Heart left ventricle (tissue), 13 donors: ENCODE measurements around the gene SLIT3.

ENCODE experiments used
- CTCF ChIP-seq, 12 donors: fragments of 200-600 bp; sonication (generic) in 4 of 12; IDR thresholded peaks; one replicate each; pipeline versions ENCODE4 v1.5.0 to v1.8.0; 2018 to 2022; ENCODE audit warnings: antibody characterized with exemption in 12 of 12, mild to moderate bottlenecking in 5 of 12
- POLR2A ChIP-seq, 2 donors: fragments of 450-650 bp; IDR thresholded peaks; one replicate each; pipeline ENCODE4 v1.6.1; 2017; ENCODE audit warnings: antibody characterized with exemption in 2 of 2, mild to moderate bottlenecking in 2 of 2, moderate library complexity in 2 of 2
- donor health status: ischemic (EF 13 %, LVEDD 7.1; RV severe dilation, severe dysfunction).
- donor health status: DM: no; HTN: yes; CAD: no.
- donor health status: DM: no; HTN: no; CAD: no.
- donor health status: ischemic (EF 25% LVEDD 6.9; RV normal size, moderate dysfunction).
- donor health status: ischemic (EF 25% LVEDD 5.7; RV mildly dilated, moderate dysfunction).
- donor health status: ischemic (EF 35%, LVEDD 5.7; RV mildly dilated, moderate dysfunction).
- donor health status: nonischemic (EF 11% LVEDD 7.7; RV severe dilation, severe dysfunction).
- donor health status: DM: yes; HTN: yes; CAD: no.
- donor health status: PGD.
- donor health status: ischemic (EF 29% LVEDD 5.4; RV normal size, mild dysfunction).
- donor health status: nonischemic (EF 23%, LVEDD 6.1; RV moderate dilation, normal function).

GRCh38 chr5:168747987-168748777 is 552.8 kb downstream of the SLIT3 start:
- peak; percentile 44 to 68 (median 52) for TF ChIP-seq CTCF (IDR thresholded peaks at IDR 0.05)
- no peak for TF ChIP-seq POLR2A (IDR thresholded peaks at IDR 0.05)
